ENCODE data around the gene LLGL1. TPM values are rescaled to one million over a fixed set of nuclear protein-coding genes. Genes with fewer than 3 reads are reported as not detected.

LLGL1 gene
- total RNA-seq, 2 donors from 2014 or later: 66.3 to 69.3 TPM

DNA sequence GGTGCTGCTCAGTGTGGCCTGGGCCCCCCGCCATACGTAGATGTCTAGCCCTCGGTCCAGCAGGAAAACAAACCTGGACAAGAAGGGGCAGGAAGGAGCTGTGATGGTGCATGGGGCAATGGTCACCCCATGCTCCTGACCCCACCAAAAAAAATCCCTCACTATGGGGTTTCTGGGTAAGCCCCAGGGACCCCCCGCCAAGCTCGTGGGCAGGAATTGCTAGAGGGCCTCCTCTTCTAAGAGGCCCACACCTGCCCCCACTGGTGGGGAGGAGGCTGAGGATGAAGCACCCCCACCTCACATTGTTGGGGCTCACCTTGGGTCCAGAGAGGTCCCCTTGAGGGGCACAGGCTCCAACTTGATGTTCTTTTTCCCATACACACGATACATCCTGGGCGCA lies 23.4 kb downstream of the LLGL1 start:
- H3K4me3 ChIP-seq (ENCODE audit: low read length): no peak overlapping the region
- H3K27me3 Mint-ChIP-seq (ENCODE audit: insufficient read depth): no peaks in the 10 kb centered on the region
- no peaks in the 10 kb centered on the region for H3K9me3 Mint-ChIP-seq
- H3K27ac Mint-ChIP-seq: no peak overlapping the region
- H3K27me3 ChIP-seq (ENCODE audit: control insufficient read depth, insufficient read depth, low read length, poor library complexity, severe bottlenecking): no peaks in the 10 kb centered on the region
- no peaks in the 10 kb centered on the region for H3K4me1 ChIP-seq (ENCODE audit: control insufficient read depth, insufficient read depth, low read length)
- 96 to 100% methylated on average over 1 to 7 of the region's 7 CpGs for WGBS, 2 experiments (ENCODE audit: insufficient coverage in 1 of 2, insufficient read length in 1 of 2)
- H3K9ac ChIP-seq (ENCODE audit: extremely low read depth, low read length, poor library complexity, severe bottlenecking): no peak overlapping the region
- peaks cover 6% of the 10 kb centered on the region for H3K4me1 Mint-ChIP-seq
- H3K4me3 Mint-ChIP-seq: no peak overlapping the region
- peaks cover 84% of the 10 kb centered on the region for H3K36me3 ChIP-seq (ENCODE audit: control insufficient read depth, insufficient read depth, low read length)
- TF ChIP-seq, protein P1, sequence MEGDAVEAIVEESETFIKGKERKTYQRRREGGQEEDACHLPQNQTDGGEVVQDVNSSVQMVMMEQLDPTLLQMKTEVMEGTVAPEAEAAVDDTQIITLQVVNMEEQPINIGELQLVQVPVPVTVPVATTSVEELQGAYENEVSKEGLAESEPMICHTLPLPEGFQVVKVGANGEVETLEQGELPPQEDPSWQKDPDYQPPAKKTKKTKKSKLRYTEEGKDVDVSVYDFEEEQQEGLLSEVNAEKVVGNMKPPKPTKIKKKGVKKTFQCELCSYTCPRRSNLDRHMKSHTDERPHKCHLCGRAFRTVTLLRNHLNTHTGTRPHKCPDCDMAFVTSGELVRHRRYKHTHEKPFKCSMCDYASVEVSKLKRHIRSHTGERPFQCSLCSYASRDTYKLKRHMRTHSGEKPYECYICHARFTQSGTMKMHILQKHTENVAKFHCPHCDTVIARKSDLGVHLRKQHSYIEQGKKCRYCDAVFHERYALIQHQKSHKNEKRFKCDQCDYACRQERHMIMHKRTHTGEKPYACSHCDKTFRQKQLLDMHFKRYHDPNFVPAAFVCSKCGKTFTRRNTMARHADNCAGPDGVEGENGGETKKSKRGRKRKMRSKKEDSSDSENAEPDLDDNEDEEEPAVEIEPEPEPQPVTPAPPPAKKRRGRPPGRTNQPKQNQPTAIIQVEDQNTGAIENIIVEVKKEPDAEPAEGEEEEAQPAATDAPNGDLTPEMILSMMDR (conservative IDR thresholded peaks at IDR 0.05): no peak
- DNase-seq: no peak
- H3K9me3 ChIP-seq (ENCODE audit: control insufficient read depth, low read length): no peaks in the 10 kb centered on the region
- H3K27ac ChIP-seq (ENCODE audit: low read depth, low read length): no peak overlapping the region
- peaks cover 74% of the 10 kb centered on the region for H3K36me3 Mint-ChIP-seq (ENCODE audit: low read depth)

- Histone ChIP-seq H3K9me3 (ENCODE audit: control insufficient read depth, low read length) (no peaks in the 10 kb centered on the region), H3K4me1 (ENCODE audit: control insufficient read depth, insufficient read depth, low read length) (no peaks in the 10 kb centered on the region), H3K27me3 (ENCODE audit: control insufficient read depth, insufficient read depth, low read length, poor library complexity, severe bottlenecking) (no peaks in the 10 kb centered on the region), H3K9ac (ENCODE audit: extremely low read depth, low read length, poor library complexity, severe bottlenecking) (no peak overlapping the region), H3K36me3 (ENCODE audit: control insufficient read depth, insufficient read depth, low read length) (peaks cover 92% of the 10 kb centered on the region), H3K27ac (ENCODE audit: low read depth, low read length) (no peak overlapping the region), H3K4me3 (ENCODE audit: low read length) (no peak overlapping the region)
- WGBS, 2 experiments (ENCODE audit: insufficient coverage in 1 of 2, insufficient read length in 1 of 2): 95 to 98% methylated on average over 9 of the region's 9 CpGs
- H3K36me3 Mint-ChIP-seq (ENCODE audit: low read depth): peaks cover 74% of the 10 kb centered on the region
- no peaks in the 10 kb centered on the region for H3K27me3 Mint-ChIP-seq (ENCODE audit: insufficient read depth)
- H3K9me3 Mint-ChIP-seq: no peaks in the 10 kb centered on the region
- TF ChIP-seq, protein P1 (conservative IDR thresholded peaks at IDR 0.05): no peak
- H3K27ac Mint-ChIP-seq: peak overlapping the region; percentile 72
- DNase-seq: no peak
- no peak overlapping the region for H3K4me3 Mint-ChIP-seq
- H3K4me1 Mint-ChIP-seq: peaks cover 6% of the 10 kb centered on the region
Measured at GRCh38 chr17:18250259-18250658, 24.8 kb downstream of the LLGL1 start.

DNA sequence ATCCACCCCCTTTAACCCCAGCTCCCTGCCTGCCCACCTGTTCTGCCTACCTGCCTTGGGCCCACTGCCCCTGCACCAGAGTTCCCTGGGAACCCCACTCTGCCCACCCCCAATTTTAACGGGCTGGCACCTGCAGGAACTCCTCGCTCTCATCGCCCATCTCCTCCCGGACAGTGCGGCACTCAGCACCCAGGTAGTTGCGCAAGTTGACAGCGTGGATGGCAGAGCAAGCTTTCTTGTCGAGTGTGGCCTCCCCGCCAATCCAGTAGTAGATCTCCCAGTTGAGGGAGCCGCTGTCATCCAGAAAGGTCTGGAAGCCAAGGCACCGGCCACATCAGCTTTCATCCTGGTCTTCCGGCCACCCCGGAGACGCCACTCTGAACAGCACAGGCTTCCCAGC lies 25.3 kb downstream of the LLGL1 start:
- DNase-seq: no peak
- no peaks in the 10 kb centered on the region for H3K27me3 ChIP-seq (ENCODE audit: control insufficient read depth, insufficient read depth, low read length, poor library complexity, severe bottlenecking)
- Mint-ChIP-seq H3K27me3 (ENCODE audit: insufficient read depth) (no peaks in the 10 kb centered on the region), H3K36me3 (ENCODE audit: low read depth) (peaks cover 75% of the 10 kb centered on the region), H3K27ac (peak overlapping the region; percentile 72), H3K4me1 (peaks cover 6% of the 10 kb centered on the region), H3K4me3 (no peak overlapping the region), H3K9me3 (no peaks in the 10 kb centered on the region)
- WGBS, 2 experiments (ENCODE audit: insufficient coverage in 1 of 2, insufficient read length in 1 of 2): 96 to 100% methylated on average over 13 to 14 of the region's 14 CpGs
- H3K9me3 ChIP-seq (ENCODE audit: control insufficient read depth, low read length): no peaks in the 10 kb centered on the region
- no peak overlapping the region for H3K27ac ChIP-seq (ENCODE audit: low read depth, low read length)
- no peak overlapping the region for H3K4me3 ChIP-seq (ENCODE audit: low read length)
- H3K36me3 ChIP-seq (ENCODE audit: control insufficient read depth, insufficient read depth, low read length): peaks cover 92% of the 10 kb centered on the region
- TF ChIP-seq, protein P1 (conservative IDR thresholded peaks at IDR 0.05): no peak
- no peaks in the 10 kb centered on the region for H3K4me1 ChIP-seq (ENCODE audit: control insufficient read depth, insufficient read depth, low read length)
- no peak overlapping the region for H3K9ac ChIP-seq (ENCODE audit: extremely low read depth, low read length, poor library complexity, severe bottlenecking)

Measured in endodermal cell (in vitro differentiated cells).